Muscle layer of colon (tissue), 2 donors: Measurements from ENCODE around the gene SLC23A1.
"Not testable (repeated sequence)": the region's sequence is repeated elsewhere in the genome, so short reads cannot be mapped to it uniquely, and the experiment has no call there.

Experiments
- H3K27ac ChIP-seq: one replicate; pipeline ENCODE4 v1.7.0; 2013; ENCODE audit warnings: low read depth, mild to moderate bottlenecking, low read length, moderate library complexity
- H3K27me3 ChIP-seq, 2 donors: one replicate each; pipeline ENCODE4 v1.7.0; 2013; ENCODE audit warnings: low read length in 2 of 2, mild to moderate bottlenecking in 2 of 2; ENCODE audit not compliant: insufficient read depth in 2 of 2, control insufficient read depth in 1 of 2
- H3K36me3 ChIP-seq: one replicate; pipeline ENCODE4 v1.7.0; 2013; ENCODE audit warnings: mild to moderate bottlenecking, low read length; ENCODE audit not compliant: insufficient read depth
- H3K4me1 ChIP-seq: one replicate; pipeline ENCODE4 v1.7.0; 2013; ENCODE audit warnings: mild to moderate bottlenecking, low read length; ENCODE audit not compliant: insufficient read depth
- H3K4me3 ChIP-seq, 2 donors: one replicate each; pipeline ENCODE4 v1.7.0; 2013; ENCODE audit warnings: low read length in 2 of 2, low read depth in 1 of 2, mild to moderate bottlenecking in 1 of 2, moderate library complexity in 1 of 2
- H3K9ac ChIP-seq: one replicate; pipeline ENCODE4 v1.7.0; 2013; ENCODE audit warnings: low read length
- H3K9me3 ChIP-seq: one replicate; pipeline ENCODE4 v1.7.0; 2013; ENCODE audit warnings: mild to moderate bottlenecking, low read length
- donor health status: abdominal sarcoma.
- donor health status: Adenocarcinoma of cecum.

Gene SLC23A1

DNA sequence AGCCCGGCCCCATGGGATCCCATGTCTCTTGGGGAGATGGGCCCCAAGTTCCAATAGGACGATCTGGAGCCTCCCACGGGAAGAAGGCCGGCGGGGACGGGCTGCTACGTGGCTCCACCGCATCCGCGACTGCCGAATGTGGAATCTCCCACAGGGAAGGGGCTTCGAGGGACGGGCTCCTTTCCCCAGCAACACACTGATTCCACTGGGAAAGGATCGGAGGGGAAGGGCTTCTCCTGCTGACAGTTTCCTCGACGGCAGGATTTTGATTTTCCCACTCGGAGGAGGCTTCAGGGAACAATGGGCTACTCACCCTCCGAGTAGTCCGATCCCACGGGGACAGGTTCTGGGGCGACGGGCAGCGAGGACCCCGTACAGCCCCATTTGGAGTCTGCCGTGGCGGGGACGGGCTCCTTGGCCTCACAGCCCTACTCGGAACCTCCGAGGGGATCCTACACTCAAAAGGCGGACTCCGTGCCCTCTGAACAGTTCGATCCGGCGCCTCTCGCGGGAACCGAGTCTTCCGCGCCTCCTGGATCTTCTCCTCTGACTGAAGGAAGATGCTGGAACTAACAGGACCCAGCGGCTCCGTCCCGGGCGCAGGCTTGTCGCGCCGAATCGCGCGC, 10.5 kb upstream of the SLC23A1 start:
- peaks cover 5% of the 10 kb centered on the region for H3K4me1 ChIP-seq
- H3K36me3 ChIP-seq = no peaks in the 10 kb centered on the region
- no peaks in the 10 kb centered on the region for H3K9me3 ChIP-seq
- H3K9ac ChIP-seq = no peak overlapping the region
- peaks cover 24 to 51% of the 10 kb centered on the region in 2 donors for H3K27me3 ChIP-seq
- H3K27ac ChIP-seq = no peak overlapping the region
- peak overlapping the region; percentile 45 to 54 for H3K4me3 ChIP-seq

DNA sequence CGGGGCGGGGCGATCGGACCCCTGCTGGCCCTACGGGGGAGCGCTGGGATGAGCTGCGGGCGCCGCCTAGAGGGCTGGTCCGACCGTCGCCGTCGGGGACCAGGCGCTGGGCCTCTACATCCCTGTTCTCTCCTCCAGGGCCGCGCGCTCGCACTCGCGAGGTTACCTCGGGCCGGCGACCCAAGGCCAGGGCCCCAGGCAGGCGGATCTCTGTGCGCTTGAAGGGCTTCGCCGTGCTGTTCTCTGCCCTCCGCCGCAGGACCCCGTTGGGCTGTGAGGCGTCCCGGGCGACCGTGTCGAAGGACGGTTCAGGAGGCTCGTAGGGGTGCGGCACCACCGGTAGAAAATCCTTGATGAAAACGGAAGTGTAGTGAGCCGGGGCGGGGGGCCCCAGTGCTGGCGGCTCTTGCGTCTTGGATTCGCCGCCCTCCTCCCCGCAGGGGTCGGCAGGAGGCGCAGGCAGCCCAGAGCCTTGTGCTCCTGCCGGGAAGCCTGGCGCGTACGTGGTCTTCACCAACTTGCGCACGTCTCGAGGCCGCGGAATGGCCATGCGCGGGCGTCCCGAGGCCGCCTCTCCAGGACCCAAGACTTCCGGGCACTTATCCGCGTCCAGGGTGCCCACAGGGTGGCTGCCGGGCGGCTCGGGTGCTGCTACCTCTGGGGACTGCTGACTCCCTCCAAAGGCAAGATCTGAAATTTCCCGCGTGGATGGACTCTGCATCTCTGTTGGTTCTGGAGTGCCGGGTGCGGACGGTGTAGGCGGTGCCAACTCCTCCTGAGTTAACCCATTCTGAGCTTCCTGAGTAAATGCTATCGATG, 9.8 kb upstream of the SLC23A1 start:
- Histone ChIP-seq H3K36me3 (no peaks in the 10 kb centered on the region), H3K4me1 (peaks cover 5% of the 10 kb centered on the region), H3K9ac (no peak overlapping the region), H3K27ac (no peak overlapping the region), H3K4me3 (peak overlapping the region; percentile 9 to 45), H3K9me3 (no peaks in the 10 kb centered on the region), H3K27me3 (peaks cover 24 to 51% of the 10 kb centered on the region in 2 donors)

DNA sequence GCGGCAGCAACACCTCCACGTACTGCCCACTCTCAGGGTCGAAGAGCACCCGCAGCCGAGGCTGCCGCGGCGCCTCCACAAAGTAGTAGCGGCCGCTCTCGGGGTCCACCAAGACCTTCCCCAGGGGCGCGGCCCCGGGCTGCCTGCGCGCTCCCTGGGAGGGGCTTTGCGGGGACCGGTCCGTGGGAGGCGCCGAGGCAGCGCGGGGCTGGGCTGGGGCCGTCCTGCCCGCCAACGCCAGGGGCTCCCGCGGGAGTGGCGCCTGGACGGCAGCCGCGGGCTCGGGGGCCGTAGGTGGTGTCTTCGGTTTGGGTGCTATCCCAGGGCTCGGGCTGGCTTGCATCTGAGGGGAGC, 9.2 kb upstream of the SLC23A1 start:
- no peaks in the 10 kb centered on the region for H3K9me3 ChIP-seq
- no peak overlapping the region for H3K9ac ChIP-seq
- no peaks in the 10 kb centered on the region for H3K36me3 ChIP-seq
- H3K27me3 ChIP-seq = peaks cover 24 to 51% of the 10 kb centered on the region in 2 donors
- H3K4me3 ChIP-seq = peak overlapping the region in 1 of 2 donors; percentile 45
- H3K27ac ChIP-seq = no peak overlapping the region
- H3K4me1 ChIP-seq = peaks cover 5% of the 10 kb centered on the region

DNA sequence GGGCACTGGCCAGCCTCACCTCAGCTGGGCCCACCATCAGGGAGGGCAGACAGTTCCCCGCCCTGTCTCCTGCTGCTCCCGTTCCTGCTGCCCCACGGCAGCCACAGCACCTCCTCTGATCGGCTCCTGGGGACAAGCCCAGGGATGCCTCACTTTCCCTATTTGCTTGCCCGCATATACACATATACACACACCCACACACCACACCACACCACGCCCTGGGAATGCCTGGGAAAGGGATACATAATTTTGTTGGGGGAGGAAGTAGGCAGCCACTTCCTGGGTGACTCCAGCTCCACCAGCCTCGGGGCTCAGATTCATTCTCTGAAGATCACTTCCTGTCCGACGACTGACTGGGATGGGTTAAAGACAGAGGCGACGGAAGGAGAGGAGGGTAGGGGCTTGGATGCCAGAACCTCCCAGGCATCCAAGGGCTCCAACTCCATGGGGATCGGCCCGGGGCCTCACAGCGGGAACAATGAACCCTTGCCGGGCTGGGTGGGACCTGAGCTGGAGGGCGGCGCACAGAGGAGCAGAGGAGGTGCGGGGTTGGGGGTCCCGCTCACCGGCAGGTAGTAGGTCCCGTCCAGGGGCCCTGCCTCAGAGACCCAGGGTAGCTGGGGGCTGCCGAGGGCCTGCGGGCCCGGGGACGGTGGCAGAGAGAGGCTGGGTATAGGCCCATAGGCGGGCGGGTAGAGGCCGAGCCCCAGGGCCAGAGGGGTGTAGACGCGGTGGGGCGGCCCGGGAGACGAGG, 8.7 kb upstream of the SLC23A1 start:
- Histone ChIP-seq H3K4me1 (peaks cover 5% of the 10 kb centered on the region), H3K36me3 (no peaks in the 10 kb centered on the region), H3K27me3 (peaks cover 24 to 51% of the 10 kb centered on the region in 2 donors), H3K9ac (no peak overlapping the region), H3K4me3 (no peak overlapping the region), H3K27ac (no peak overlapping the region), H3K9me3 (no peaks in the 10 kb centered on the region)

DNA sequence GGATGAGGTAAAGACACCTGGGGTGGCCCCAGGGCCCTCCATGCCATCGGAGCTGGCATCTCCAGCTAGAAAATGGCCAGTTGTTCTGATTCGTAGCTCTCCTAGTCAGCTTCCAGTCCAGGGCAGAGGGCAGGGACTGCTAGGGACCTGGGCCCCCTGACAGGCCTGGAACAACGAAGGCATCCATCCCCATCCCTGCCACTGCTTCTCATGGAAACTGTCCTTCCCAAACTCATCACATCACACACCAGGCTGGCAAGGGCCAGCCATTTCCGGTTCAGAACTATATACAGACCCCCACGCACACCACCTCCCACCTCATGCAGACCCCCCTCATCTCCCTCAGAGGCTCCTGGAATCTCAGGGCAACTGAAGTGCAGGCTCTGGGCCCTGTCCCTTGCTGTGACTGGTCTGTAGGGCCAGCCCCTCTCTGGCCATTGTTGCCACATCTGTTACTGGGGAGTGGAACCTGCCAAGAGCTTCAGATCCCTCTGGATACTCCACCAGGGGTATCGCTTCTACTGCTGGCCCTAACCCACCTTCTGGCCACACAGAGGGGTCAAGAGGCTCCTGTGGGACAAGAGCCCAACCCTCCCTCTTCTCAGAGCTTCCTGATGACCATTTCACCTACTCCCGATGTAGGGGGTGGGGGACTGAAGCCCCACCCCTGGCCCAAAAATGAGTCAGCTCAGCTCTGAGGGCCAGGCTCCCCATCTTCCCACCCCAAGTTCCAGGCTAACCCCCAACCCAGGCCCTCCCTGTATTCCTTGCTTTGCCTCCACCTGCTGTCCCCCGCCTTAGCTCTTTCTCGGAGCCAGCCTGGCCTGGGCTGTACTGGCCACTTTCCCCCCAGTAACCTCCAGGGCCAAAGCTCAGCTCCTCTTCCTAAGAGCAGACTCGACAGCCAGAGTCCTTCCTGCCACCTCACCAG, 7.8 kb upstream of the SLC23A1 start:
- H3K4me1 ChIP-seq = peaks cover 5% of the 10 kb centered on the region
- H3K4me3 ChIP-seq = no peak overlapping the region
- no peaks in the 10 kb centered on the region for H3K9me3 ChIP-seq
- no peak overlapping the region for H3K27ac ChIP-seq
- H3K9ac ChIP-seq = no peak overlapping the region
- no peaks in the 10 kb centered on the region for H3K36me3 ChIP-seq
- H3K27me3 ChIP-seq = peaks cover 24 to 47% of the 10 kb centered on the region in 2 donors

DNA sequence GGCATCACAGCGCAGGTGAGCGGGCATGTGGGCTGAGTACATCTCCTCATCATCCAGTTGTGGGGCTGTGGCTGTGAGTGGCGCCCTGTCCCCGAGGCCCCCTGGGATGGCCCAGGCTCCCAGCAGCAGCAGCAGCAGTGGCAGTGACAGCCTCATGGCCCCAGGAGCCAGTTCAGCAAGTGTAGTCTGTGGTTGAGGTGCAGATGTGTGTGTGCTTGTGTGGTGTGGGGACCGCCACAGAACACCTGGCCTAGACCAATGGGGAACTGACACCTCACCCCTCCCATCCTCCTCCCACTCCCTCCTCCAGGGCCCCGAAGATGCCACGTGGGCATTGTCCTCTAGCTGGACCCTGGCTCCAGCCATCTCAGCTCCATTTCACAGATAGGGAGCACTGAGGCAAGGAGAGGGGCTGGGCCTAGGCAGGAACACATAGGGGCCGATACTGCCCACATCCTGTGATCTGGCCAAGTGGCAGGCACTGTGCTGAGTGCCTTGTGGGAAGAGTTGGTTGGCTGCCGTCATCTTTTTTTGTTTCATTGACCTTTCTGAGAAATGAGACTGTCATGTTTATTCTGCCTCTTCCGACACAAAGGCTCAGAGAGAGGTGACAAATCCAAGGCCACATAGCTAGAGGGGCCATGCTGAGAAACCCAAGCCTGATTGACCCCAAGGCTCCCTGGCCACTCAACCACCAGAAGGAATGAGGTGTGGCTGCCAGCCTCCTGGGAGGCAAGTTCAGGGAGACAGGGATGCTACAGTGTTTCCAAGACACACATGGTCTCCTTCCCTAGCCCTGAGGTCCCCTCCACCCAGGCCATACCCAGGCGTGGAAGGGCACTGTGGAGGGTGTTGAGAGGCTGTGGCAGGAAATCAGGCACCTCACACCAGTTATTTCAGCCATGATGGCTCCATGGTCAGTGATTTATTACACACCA, 6.9 kb upstream of the SLC23A1 start, which contains the start of gene MZB1:
MZB1 (minus strand) TSS at position 213 of the 938 bp plus-strand sequence; CDS start at position 156, 57 bp downstream.
- H3K4me3 ChIP-seq = no peak within 1 kb of the TSS
- H3K36me3 ChIP-seq = no peaks in the 10 kb centered on the region
- H3K4me1 ChIP-seq = peaks cover 5% of the 10 kb centered on the region
- no peaks in the 10 kb centered on the region for H3K9me3 ChIP-seq
- no peak within 1 kb of the TSS for H3K9ac ChIP-seq
- H3K27me3 ChIP-seq = peaks cover 17 to 38% of the 10 kb centered on the region in 2 donors
- H3K27ac ChIP-seq = no peak within 1 kb of the TSS

DNA sequence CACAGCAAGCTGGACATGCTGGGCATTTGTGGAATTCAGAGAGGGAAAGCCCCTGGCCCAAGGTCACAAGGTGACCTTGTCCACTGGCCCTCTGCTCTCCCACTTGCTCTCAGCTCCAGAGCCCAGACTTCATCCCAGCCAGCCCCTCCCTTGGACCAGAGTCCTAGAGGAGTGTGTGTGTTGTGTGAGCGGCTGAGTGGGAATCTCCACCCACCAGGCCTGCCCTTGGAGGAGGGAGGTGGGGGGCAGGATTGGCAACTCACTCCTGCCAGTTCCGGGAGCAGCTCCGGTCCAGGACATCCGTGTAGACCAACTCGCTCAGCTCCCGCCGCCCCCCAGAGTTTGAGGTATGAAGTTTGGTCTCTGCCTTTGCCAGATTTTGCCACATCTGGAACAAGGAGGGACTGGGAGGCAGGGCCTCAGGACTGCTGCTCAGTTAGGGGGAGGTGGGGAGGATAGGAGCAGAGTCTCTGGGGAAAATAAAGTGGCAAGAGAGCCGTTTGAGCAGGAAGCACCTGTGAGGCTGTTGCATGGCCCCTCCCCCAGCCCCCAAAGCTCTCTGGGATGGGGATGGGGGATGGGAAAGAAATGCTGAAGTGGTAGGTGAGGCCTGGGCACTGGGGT, 5.2 kb upstream of the SLC23A1 start:
- Histone ChIP-seq H3K27ac (no peak overlapping the region), H3K4me3 (no peak overlapping the region), H3K9ac (no peak overlapping the region), H3K27me3 (peaks cover 5 to 21% of the 10 kb centered on the region in 2 donors), H3K36me3 (no peaks in the 10 kb centered on the region), H3K4me1 (peaks cover 2% of the 10 kb centered on the region), H3K9me3 (no peaks in the 10 kb centered on the region)

DNA sequence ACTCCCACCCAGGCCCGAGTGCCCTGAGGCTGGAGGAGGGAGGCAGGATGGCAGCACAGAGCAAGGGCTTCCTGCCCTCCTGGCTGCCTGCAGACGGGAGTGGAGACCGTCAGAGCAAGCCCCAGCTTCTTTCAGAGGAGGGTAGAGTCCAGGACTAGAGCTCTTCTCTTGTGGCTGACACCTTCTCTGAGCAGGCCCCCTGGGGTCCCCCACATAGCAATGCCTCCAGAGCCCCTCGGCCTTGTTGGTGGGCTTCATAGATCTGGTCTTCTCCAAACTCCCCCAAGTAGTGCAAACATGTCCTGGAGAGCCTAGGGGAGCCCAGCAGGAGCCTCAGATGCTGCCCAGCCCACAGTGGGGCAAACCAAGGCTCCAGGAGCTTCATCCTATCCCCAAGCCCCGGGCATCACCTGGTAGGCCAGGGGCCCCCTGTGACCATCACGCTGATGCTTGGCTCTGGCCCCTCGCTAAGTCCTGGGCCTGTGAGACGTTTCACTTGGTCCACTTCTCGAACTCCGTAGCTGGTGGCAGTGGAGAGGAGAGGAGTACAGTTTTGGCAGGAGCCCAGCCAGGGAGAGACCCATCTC, 4.6 kb upstream of the SLC23A1 start:
- Histone ChIP-seq H3K27ac (no peak overlapping the region), H3K4me3 (no peak overlapping the region), H3K4me1 (no peaks in the 10 kb centered on the region), H3K9ac (no peak overlapping the region), H3K9me3 (no peaks in the 10 kb centered on the region), H3K36me3 (no peaks in the 10 kb centered on the region), H3K27me3 (peaks cover 0 to 15% of the 10 kb centered on the region in 2 donors)

DNA sequence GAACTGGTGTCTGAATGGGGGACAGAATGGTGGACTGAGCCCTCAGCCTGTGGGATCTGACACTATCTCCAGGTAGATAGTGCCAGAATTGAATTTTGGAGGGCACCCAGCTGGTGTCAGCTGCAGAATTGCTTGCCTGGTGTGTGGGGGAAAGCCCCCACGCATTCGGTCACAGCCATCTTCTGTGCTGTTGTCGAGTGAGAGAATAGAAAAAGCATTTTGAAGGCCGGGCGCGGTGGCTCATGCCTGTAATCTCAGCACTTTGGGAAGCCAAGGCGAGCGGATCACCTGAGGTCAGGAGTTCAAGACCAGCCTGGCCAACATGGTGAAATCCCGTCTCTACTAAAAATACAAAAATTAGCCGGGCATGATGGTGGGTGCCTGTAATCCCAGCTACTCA, 3.9 kb upstream of the SLC23A1 start:
- not testable (repeated sequence) for H3K27ac ChIP-seq, H3K36me3 ChIP-seq, H3K27me3 ChIP-seq, H3K4me3 ChIP-seq, H3K9me3 ChIP-seq, H3K4me1 ChIP-seq, H3K9ac ChIP-seq
